ENCODE measurements around the gene ABHD11. TPM values are rescaled to one million over a fixed set of nuclear protein-coding genes. Genes with fewer than 3 reads are reported as not detected.

Gene ABHD11
- total RNA-seq, 1 experiment from 2014 or later = 18.9 TPM

- Mint-ChIP-seq H3K36me3 (ENCODE audit: insufficient read depth, unreplicated experiment) (peaks cover 85% of the 10 kb centered on the region), H3K4me1 (ENCODE audit: insufficient read depth, unreplicated experiment) (no peaks in the 10 kb centered on the region), H3K4me3 (ENCODE audit: unreplicated experiment) (no peak overlapping the region), H3K9me3 (ENCODE audit: unreplicated experiment) (no peaks in the 10 kb centered on the region), H3K27me3 (ENCODE audit: insufficient read depth, unreplicated experiment) (no peaks in the 10 kb centered on the region), H3K27ac (ENCODE audit: low read depth, unreplicated experiment) (no peak overlapping the region)
- intact Hi-C loops (cut with micrococcal nuclease) = no loop called here
- ChIA-PET POLR2A (no interaction called here), CTCF (interaction anchor here (0.9 to 1.6 kb wide), 4 partner anchors 10 to 44 kb away, joined by 3 to 9 read pairs (median 4); no protein-coding TSS in a partner anchor)
- BruUV-seq (replicated peaks) = no TSS peak
- DNase-seq (ENCODE audit: unreplicated experiment) = no peak
- no peak for TF ChIP-seq CTCF (IDR thresholded peaks at IDR 0.05; ENCODE audit: unreplicated experiment)
Measured at GRCh38 chr7:73690646-73691045, 48.0 kb downstream of the ABHD11 start.

- Mint-ChIP-seq H3K4me1 (ENCODE audit: insufficient read depth, unreplicated experiment) (peaks cover 4% of the 10 kb centered on the region), H3K27ac (ENCODE audit: low read depth, unreplicated experiment) (no peak overlapping the region), H3K27me3 (ENCODE audit: insufficient read depth, unreplicated experiment) (no peaks in the 10 kb centered on the region), H3K4me3 (ENCODE audit: unreplicated experiment) (no peak overlapping the region), H3K9me3 (ENCODE audit: unreplicated experiment) (no peaks in the 10 kb centered on the region), H3K36me3 (ENCODE audit: insufficient read depth, unreplicated experiment) (peaks cover 69% of the 10 kb centered on the region)
- BruUV-seq (replicated peaks) = no TSS peak
- intact Hi-C loops (cut with micrococcal nuclease) = no loop called here
- no peak for TF ChIP-seq CTCF (IDR thresholded peaks at IDR 0.05; ENCODE audit: unreplicated experiment)
- ChIA-PET POLR2A (no interaction called here), CTCF (interaction anchor here (0.6 to 0.9 kb wide), 2 partner anchors 37 to 112 kb away, joined by 3 to 4 read pairs; no protein-coding TSS in a partner anchor)
- DNase-seq (ENCODE audit: unreplicated experiment) = no peak
Measured at GRCh38 chr7:73688288-73688687, 50.3 kb downstream of the ABHD11 start.

Small RNAs within 50 kb of the gene (microRNA-seq; reads per million reads assigned to microRNA genes)
- not detected for gene MIR4284

Other genes with a start within 250 kb of the ABHD11 start
- gene BAZ1B, start 216.5 kb downstream of the ABHD11 start, total RNA-seq (2022) = 84.0 and 86.7 TPM in 2 replicates
- gene BCL7B, start 181.1 kb downstream of the ABHD11 start, total RNA-seq (2022) = 66.5 and 73.3 TPM in 2 replicates
- 44.0 and 47.0 TPM in 2 replicates for gene TBL2, start 160.2 kb downstream of the ABHD11 start, total RNA-seq (2022)
- gene MLXIPL, start 114.3 kb downstream of the ABHD11 start, total RNA-seq (2022) = 1.5 TPM in 1 of 2 replicates, not detected in the other
- gene VPS37D, start 71.0 kb downstream of the ABHD11 start, total RNA-seq (2022) = 0.44 and 1.3 TPM in 2 replicates
- gene DNAJC30, start 55.3 kb downstream of the ABHD11 start, total RNA-seq (2022) = 11.0 and 11.4 TPM in 2 replicates
- 71.5 and 81.9 TPM in 2 replicates for gene BUD23, start 55.2 kb downstream of the ABHD11 start, total RNA-seq (2022)
- 21.9 and 24.2 TPM in 2 replicates for gene STX1A, start 19.1 kb downstream of the ABHD11 start, total RNA-seq (2022)
- gene CLDN3, start 31.5 kb upstream of the ABHD11 start, total RNA-seq (2022) = not detected in 2 replicates
- 0.22 and 0.28 TPM in 2 replicates for gene CLDN4, start 92.2 kb upstream of the ABHD11 start, total RNA-seq (2022)
- 4.4 and 7.3 TPM in 2 replicates for gene METTL27, start 103.7 kb upstream of the ABHD11 start, total RNA-seq (2022)
- gene TMEM270, start 122.4 kb upstream of the ABHD11 start, total RNA-seq (2022) = not detected in 2 replicates